Parathyroid adenoma (tissue), 2 donors: Measurements from ENCODE around the gene HPS4.

Experiments
- H2AFZ ChIP-seq: fragments of 300-600 bp; sonication (generic); one replicate; pipeline ENCODE4 v1.7.0; 2017; ENCODE audit warnings: antibody characterized with exemption, mild to moderate bottlenecking
- H3K27ac ChIP-seq: fragments of 300-600 bp; sonication (generic); one replicate; pipeline ENCODE4 v1.7.0; 2017
- H3K27me3 ChIP-seq: fragments of 300-600 bp; sonication (generic); one replicate; pipeline ENCODE4 v1.7.0; 2017; ENCODE audit warnings: low read length; ENCODE audit not compliant: control insufficient read depth, insufficient read depth
- H3K36me3 ChIP-seq: fragments of 300-600 bp; sonication (generic); one replicate; pipeline ENCODE4 v1.7.0; 2017; ENCODE audit warnings: low read length; ENCODE audit not compliant: control insufficient read depth, insufficient read depth
- H3K4me1 ChIP-seq: fragments of 300-600 bp; sonication (generic); one replicate; pipeline ENCODE4 v1.7.0; 2017; ENCODE audit warnings: control low read depth
- H3K4me2 ChIP-seq: fragments of 300-600 bp; sonication (generic); one replicate; pipeline ENCODE4 v1.7.0; 2017; ENCODE audit warnings: low read length
- H3K4me3 ChIP-seq: fragments of 300-600 bp; sonication (generic); one replicate; pipeline ENCODE4 v1.7.0; 2017; ENCODE audit warnings: low read depth, low read length
- H3K79me2 ChIP-seq: fragments of 300-600 bp; sonication (generic); one replicate; pipeline ENCODE4 v1.7.0; 2017; ENCODE audit warnings: control low read depth
- H3K9ac ChIP-seq: fragments of 300-600 bp; sonication (generic); one replicate; pipeline ENCODE4 v1.7.0; 2017; ENCODE audit warnings: mild to moderate bottlenecking
- H3K9me3 ChIP-seq: fragments of 300-600 bp; sonication (generic); one replicate; pipeline ENCODE4 v1.7.0; 2017; ENCODE audit warnings: low read length; ENCODE audit not compliant: control insufficient read depth
- TF ChIP-seq, protein P1 (sequence below): fragments of 300-600 bp; sonication (generic); IDR thresholded peaks from one replicate; pipeline ENCODE4 v1.7.0; 2017; ENCODE audit warnings: antibody characterized with exemption, mild to moderate bottlenecking
- donor health status: primary hyperparathyroidism.

The HPS4 gene

DNA sequence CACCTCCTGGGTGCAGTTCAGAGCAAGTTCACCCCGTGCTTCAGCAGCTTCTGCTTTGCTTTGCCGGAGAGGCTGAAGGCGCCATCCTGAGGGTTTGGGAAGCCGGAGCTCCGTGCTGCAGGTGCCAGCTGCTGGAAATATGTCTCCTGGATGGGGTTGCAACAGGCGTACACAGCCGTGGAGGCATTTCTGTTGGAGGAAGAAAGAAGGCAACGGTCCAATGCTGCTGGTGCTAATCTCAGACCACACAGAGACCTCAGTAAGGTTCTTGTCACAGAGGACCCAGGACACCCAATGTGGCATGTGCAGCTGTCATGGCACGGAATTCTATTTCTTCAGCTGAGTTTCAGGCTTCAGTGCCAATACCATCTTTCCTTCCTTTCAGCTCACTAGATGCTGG is 30.4 kb downstream of the HPS4 start:
- no peaks in the 10 kb centered on the region for H3K79me2 ChIP-seq
- H3K36me3 ChIP-seq: no peaks in the 10 kb centered on the region
- TF ChIP-seq, protein P1, sequence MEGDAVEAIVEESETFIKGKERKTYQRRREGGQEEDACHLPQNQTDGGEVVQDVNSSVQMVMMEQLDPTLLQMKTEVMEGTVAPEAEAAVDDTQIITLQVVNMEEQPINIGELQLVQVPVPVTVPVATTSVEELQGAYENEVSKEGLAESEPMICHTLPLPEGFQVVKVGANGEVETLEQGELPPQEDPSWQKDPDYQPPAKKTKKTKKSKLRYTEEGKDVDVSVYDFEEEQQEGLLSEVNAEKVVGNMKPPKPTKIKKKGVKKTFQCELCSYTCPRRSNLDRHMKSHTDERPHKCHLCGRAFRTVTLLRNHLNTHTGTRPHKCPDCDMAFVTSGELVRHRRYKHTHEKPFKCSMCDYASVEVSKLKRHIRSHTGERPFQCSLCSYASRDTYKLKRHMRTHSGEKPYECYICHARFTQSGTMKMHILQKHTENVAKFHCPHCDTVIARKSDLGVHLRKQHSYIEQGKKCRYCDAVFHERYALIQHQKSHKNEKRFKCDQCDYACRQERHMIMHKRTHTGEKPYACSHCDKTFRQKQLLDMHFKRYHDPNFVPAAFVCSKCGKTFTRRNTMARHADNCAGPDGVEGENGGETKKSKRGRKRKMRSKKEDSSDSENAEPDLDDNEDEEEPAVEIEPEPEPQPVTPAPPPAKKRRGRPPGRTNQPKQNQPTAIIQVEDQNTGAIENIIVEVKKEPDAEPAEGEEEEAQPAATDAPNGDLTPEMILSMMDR: no peak
- no peak overlapping the region for H2AFZ ChIP-seq
- H3K27me3 ChIP-seq: no peaks in the 10 kb centered on the region
- no peak overlapping the region for H3K27ac ChIP-seq
- no peaks in the 10 kb centered on the region for H3K9me3 ChIP-seq
- no peak overlapping the region for H3K9ac ChIP-seq
- no peaks in the 10 kb centered on the region for H3K4me1 ChIP-seq
- H3K4me2 ChIP-seq: no peak overlapping the region
- no peak overlapping the region for H3K4me3 ChIP-seq

DNA sequence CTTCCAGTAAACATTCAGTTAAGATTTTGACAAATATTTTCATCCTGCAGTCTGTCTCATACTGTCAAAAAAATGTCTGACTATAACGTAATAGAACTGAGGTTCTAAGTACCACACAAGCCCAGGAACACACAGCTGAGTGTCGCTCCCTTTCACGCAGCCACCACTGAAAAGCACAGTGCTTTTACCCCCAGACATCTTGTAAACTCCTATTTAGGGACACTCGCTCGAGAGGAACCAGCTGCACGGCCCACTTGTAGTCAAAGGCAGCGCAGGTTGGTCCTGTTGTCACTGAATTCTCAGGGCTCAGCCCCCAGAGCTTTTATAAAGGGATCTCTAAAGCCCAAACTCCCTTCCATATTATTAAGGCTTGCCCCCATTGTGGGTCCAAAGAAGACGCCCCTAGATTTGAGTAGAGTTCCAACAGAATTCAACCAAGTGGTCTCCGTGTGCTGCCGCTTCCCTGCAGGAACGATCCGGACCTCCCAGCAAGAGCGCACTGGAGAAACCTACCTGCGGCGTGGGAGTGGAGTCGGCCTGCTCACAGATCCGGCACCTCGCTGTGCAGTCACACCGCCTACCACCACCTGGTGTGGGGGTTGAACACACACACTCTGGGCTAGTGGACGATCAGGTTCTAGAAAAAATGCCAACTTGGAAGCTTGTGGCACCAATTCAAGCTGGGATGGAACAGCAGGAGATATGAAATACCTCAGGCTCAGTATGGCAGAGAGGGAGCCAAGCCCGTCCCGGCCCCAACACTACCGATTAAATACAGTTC is 31.2 kb downstream of the HPS4 start:
- no peak overlapping the region for H3K27ac ChIP-seq
- H3K27me3 ChIP-seq: no peaks in the 10 kb centered on the region
- H3K4me2 ChIP-seq: no peak overlapping the region
- no peaks in the 10 kb centered on the region for H3K79me2 ChIP-seq
- no peak overlapping the region for H3K4me3 ChIP-seq
- no peaks in the 10 kb centered on the region for H3K4me1 ChIP-seq
- H3K36me3 ChIP-seq: no peaks in the 10 kb centered on the region
- no peak overlapping the region for H3K9ac ChIP-seq
- H3K9me3 ChIP-seq: no peaks in the 10 kb centered on the region
- no peak overlapping the region for H2AFZ ChIP-seq
- TF ChIP-seq, protein P1: no peak

DNA sequence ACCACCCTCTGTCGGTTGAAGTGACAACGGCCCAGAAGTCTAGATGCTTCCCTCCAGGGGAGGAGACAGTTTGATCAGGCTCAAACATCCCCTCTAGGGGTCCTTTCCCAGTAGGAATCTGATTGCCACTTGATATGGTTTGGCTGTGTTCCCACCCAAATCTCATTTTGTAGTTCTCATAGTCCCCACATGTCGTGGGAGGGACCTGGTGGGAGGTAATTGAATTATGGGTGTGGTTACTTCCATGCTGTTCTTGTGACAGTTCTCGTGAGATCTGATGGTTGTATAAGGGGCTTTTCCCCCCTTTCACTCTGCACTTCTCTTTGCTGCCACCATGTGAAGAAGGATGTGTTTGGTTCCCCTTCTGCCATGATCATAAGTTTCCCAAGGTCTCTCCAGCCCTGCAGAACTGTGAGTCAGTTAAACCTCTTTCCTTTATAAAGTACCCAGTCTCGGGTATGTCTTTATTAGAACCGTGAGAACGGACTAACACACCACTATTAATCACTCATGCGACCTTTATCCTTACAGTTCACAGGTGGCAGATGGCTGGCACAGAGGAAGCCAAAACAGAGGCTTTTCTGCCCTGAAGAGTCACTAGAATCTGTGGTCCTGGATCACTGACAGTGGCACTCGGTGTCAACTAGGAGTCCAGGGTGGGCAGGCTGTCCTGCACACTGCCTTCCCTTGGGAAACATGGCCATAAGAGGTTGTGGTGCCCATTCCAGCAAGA is 33.0 kb downstream of the HPS4 start:
- no peaks in the 10 kb centered on the region for H3K27me3 ChIP-seq
- no peak overlapping the region for H3K4me2 ChIP-seq
- no peak overlapping the region for H3K4me3 ChIP-seq
- H2AFZ ChIP-seq: no peak overlapping the region
- no peaks in the 10 kb centered on the region for H3K36me3 ChIP-seq
- no peaks in the 10 kb centered on the region for H3K9me3 ChIP-seq
- H3K79me2 ChIP-seq: no peaks in the 10 kb centered on the region
- TF ChIP-seq, protein P1: no peak
- no peak overlapping the region for H3K9ac ChIP-seq
- no peaks in the 10 kb centered on the region for H3K4me1 ChIP-seq
- no peak overlapping the region for H3K27ac ChIP-seq

DNA sequence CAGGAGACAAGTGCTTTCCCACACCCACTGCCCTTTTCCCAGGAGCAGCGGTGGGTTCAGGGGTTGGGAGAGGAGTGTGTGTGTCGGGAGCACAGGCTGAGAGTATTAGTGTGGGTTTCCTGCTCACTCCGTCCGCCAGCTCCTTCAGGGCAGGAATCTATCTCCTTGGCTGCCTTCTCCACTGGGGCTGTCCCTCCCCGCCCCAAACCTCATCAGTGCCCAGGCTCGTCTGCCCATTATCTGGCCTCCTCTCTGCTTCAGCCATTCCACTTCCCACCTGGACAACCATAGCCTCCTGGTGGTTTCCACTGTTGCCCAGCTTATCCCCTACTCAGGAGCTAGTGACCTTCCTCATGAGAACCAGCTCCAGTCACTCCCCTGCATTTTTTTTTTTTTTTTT is 34.6 kb downstream of the HPS4 start:
- H3K9ac ChIP-seq: no peak overlapping the region
- no peaks in the 10 kb centered on the region for H3K9me3 ChIP-seq
- H3K79me2 ChIP-seq: no peaks in the 10 kb centered on the region
- no peaks in the 10 kb centered on the region for H3K36me3 ChIP-seq
- H3K4me2 ChIP-seq: no peak overlapping the region
- no peaks in the 10 kb centered on the region for H3K4me1 ChIP-seq
- no peak overlapping the region for H2AFZ ChIP-seq
- no peak overlapping the region for H3K27ac ChIP-seq
- TF ChIP-seq, protein P1: no peak
- no peak overlapping the region for H3K4me3 ChIP-seq
- no peaks in the 10 kb centered on the region for H3K27me3 ChIP-seq
